Measurements from ENCODE around the gene OLFM2.

The OLFM2 gene

DNA sequence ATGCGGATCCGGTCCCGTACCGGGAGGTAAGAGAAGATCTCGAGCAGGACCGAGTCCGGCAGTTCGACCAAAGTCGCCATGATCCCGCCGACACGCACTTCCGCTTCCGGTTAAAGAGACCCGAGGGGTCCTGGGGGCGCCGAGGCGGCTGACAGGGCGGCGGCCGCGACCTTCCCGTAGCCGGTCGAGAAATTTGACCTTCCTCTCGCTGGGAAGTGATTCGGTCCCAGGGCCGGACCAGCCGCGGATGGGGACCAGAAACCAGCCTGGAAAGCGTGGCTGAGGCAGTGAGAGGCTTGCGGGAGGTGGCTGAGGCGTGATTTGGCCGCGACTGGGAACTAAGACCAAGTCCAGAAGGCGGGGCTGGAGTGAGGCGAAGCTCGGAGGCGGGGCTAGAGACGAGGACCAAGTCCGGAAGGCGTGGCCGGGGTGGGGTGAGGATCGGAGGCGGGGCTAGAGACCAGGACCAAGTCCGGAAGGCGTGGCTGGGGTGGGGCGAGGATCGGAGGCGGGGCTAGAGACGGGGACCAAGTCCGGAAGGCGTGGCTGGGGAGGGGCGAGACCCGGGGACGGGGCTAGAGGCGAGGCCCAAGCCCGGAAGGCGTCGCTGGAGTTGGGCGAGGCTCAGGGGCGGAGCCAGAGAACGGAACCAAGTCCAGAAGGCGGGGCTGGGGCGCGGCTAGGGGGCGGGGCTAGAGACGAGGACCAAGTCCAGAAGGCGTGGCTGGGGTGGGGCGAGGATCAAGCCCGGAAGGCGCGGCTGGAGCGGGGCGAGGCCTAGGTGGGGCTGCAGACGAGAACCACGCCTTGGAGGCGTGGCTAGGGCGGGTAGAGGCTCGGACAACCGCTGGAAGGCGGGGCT lies 117.3 kb downstream of the OLFM2 start, which contains the start of gene FBXL12:
Gene FBXL12, minus strand, starts transcription at position 346 of the 862 bp plus-strand sequence. Its CDS starts 266 bp downstream, at position 80.
- DNase-seq (ENCODE audit: low spot score): peak; percentile 99
- in situ Hi-C loops (cut with MboI; ENCODE audit: low sequenced_read_pairs, unreplicated experiment): no loop called here
- TF ChIP-seq, protein P1, sequence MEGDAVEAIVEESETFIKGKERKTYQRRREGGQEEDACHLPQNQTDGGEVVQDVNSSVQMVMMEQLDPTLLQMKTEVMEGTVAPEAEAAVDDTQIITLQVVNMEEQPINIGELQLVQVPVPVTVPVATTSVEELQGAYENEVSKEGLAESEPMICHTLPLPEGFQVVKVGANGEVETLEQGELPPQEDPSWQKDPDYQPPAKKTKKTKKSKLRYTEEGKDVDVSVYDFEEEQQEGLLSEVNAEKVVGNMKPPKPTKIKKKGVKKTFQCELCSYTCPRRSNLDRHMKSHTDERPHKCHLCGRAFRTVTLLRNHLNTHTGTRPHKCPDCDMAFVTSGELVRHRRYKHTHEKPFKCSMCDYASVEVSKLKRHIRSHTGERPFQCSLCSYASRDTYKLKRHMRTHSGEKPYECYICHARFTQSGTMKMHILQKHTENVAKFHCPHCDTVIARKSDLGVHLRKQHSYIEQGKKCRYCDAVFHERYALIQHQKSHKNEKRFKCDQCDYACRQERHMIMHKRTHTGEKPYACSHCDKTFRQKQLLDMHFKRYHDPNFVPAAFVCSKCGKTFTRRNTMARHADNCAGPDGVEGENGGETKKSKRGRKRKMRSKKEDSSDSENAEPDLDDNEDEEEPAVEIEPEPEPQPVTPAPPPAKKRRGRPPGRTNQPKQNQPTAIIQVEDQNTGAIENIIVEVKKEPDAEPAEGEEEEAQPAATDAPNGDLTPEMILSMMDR (IDR thresholded peaks at IDR 0.05; ENCODE audit: borderline replicate concordance, control extremely low read depth, extremely low read depth, insufficient read depth, missing control alignments): no peak

DNA sequence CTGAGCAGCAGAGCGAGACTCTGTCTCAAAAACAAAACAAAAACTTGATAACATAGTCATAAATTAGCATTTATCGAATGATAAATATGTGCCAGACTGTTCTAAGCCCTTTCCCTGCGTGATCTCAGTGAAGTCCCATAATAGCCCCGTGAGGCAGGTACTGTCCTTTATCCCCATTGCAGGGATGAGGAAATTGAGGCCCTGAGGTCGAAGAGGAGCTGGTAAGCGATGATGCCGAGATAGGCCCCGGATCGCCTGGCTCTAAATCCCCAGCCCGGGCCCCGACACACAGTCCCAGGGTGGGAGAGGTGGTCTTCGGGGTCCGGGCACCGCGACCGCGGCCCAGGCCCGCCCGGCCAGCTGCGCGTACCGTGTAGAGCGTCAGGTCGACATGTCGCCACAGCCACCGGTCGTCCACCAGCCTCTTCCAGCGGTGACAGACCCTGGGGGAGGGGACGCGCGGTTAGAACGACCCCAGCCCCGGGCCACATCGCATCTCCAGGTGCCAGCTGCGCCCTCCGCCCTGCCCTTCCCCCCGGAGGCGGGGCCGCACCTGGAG lies 118.1 kb downstream of the OLFM2 start:
- in situ Hi-C loops (cut with MboI; ENCODE audit: low sequenced_read_pairs, unreplicated experiment): no loop called here
- DNase-seq (ENCODE audit: low spot score): no peak
- TF ChIP-seq, protein P1 (IDR thresholded peaks at IDR 0.05; ENCODE audit: borderline replicate concordance, control extremely low read depth, extremely low read depth, insufficient read depth, missing control alignments): no peak

DNA sequence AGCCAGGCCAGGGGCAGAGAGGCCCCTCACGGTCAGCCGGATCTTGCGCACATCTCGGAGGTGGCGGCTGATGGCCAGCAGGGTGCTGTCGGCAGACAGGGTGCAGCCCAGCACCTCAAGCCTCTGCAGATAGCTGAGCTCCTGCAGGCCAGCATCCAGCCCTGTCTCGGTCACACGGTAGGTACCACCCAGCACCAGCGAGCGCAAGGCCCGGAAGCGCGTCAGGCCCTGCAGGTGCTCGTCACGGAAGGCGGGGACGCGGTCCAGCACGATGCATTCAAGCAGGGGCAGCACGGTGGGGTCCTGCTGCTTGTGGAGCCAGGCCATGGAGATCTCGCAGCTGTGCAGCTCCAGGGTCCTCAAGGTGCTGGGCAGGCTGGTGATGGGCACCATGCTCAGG lies 125.2 kb downstream of the OLFM2 start:
- TF ChIP-seq, protein P1 (IDR thresholded peaks at IDR 0.05; ENCODE audit: borderline replicate concordance, control extremely low read depth, extremely low read depth, insufficient read depth, missing control alignments): no peak
- no peak for DNase-seq (ENCODE audit: low spot score)
- in situ Hi-C loops (cut with MboI; ENCODE audit: low sequenced_read_pairs, unreplicated experiment): no loop called here

DNA sequence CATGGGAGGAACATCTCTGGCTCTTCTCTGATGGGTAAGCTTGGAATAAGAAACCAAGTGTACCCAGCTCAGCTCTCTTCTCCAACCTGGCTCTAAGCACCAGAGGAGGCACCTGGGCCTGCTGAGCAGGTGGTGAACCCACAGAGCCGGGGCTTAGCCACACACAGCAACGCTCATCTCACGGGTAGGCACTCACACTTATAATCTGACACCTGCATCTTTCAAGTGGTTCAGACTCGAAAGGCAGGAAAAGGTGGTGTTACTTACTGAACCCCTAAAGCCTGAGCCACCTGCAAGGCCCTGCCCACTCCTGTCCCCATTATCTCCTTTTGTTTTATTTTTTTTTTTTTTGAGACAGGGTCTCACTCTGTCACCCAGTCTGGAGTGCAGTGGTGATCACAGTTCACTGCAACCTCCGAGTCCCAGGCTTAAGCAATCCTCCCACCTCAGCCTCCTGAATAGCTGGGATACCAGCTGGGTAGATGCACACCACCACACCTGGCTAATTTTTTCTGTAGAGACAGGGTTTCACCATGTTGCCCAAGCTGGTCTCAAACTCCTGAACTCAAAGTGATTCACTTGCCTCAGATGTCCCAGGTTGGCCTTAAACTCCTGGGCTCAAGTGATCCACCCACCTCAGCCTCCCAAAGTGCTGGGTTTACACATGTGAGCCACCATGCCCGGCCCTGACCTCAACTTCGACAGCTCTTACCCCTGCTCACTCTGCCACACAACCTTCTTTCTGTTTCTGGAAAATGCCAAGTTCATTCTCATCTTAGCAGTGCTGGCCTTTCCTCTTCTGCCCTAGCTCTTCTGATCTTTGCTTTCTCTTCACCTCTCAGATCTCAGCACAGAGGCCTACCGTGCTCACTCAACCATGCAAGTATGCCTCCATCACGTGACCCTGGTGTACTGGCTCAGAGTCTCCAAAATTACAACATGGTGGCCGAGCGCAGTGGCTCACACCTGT lies 127.2 kb downstream of the OLFM2 start:
- TF ChIP-seq, protein P1 (IDR thresholded peaks at IDR 0.05; ENCODE audit: borderline replicate concordance, control extremely low read depth, extremely low read depth, insufficient read depth, missing control alignments): no peak
- in situ Hi-C loops (cut with MboI; ENCODE audit: low sequenced_read_pairs, unreplicated experiment): no loop called here
- DNase-seq (ENCODE audit: low spot score): no peak

DNA sequence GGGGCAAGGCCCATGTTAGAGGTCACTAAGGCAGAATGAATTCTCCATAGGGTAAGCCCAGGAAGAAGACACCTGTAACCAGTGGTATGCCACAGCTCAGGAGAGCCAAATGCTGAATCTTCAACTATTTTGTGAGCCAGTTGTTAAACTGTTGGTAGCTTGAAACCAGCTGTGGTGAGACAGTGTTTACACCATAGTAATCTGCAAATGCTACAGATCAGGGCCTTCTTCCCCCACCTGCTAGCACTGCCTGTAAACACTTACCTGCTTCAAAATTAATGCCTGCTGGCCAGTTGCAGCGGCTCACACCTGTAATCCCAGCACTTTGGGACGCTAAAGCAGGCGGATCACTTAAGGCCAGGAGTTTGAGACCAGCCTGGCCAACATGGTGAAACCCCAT lies 129.5 kb downstream of the OLFM2 start:
- no peak for DNase-seq (ENCODE audit: low spot score)
- TF ChIP-seq, protein P1 (IDR thresholded peaks at IDR 0.05; ENCODE audit: borderline replicate concordance, control extremely low read depth, extremely low read depth, insufficient read depth, missing control alignments): no peak
- in situ Hi-C loops (cut with MboI; ENCODE audit: low sequenced_read_pairs, unreplicated experiment): no loop called here
